T1000 (cell line): Measurements from ENCODE around the gene SEMG1.

Experiments used
- DNase-seq: peaks from one replicate; lab custom pipeline; 2025; ENCODE audit warnings: mixed read lengths; lab: John Stamatoyannopoulos, UW

The SEMG1 gene

DNA sequence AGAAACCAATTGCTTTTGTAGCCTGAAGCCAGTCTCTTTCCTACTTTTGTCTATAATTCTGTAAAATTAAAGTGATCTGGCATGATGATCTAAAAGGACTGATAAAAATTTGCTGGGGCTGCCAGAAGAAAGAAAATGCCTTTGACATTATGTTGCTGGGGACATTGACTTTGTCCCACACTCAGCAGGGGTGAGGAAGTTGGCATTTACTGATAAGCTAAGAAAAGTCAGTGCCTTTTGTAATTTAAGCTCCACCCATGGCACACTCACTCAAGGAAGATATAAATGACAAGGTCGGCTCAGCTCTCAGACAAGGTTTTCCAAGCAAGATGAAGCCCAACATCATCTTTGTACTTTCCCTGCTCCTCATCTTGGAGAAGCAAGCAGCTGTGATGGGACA is at the start of gene SEMG1:
SEMG1 (plus strand) TSS at position 309 of the 400 bp plus-strand sequence; CDS start at position 330, 21 bp downstream.
- DNase-seq = no peak

- no peak for DNase-seq
Measured at GRCh38 chr20:45157962-45158361, 48.9 kb upstream of the SEMG1 start.

- DNase-seq = no peak
Measured at GRCh38 chr20:45163083-45163803, 43.6 kb upstream of the SEMG1 start.

GRCh38 chr20:45164906-45165305 is 41.9 kb upstream of the SEMG1 start:
- DNase-seq = no peak

DNA sequence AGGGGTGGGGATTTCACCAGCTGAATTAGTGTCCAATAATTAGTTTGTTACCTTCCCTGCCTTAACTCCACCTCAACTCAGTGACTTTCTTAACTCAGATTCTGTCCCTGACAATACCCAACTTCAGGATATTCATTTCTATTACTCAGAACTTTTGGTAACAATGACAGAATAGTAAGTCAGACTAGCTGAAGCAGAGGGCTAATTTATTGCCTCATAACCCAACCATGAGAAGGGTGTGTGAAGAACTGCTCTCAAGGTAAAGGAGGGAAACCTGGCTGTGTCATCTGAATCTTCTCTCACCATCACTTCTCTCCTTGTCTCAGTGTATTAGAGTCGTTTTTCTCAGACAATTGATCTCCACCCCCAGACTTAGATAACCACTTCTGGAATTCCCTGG is 33.3 kb upstream of the SEMG1 start:
- no peak for DNase-seq

GRCh38 chr20:45174434-45175364 is 32.1 kb upstream of the SEMG1 start, which contains the start of gene PI3:
PI3 (plus strand) TSS chr20:45174902; CDS start chr20:45174923, 21 bp downstream.
- DNase-seq = no peak

- no peak for DNase-seq
Measured at GRCh38 chr20:45176526-45177267, 30.1 kb upstream of the SEMG1 start.

DNA sequence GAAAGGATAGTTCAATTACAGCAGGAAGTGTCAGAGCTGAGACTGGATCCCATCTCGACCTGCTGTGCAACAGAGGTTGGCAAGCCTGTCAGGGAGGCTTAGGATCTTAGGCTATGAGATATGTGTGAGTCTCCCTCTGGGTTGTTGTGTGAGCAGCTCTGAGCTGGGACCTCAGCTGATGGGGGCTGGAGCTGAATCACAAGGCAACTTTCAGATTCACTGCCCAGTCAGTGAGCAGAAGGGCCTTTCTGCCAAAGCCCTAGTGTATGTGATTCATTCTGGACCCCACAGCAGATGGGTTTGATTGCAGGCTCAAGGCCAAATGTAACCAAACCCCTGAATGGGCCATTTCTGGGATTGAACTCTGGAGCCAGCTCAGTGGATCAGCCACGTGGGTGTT is 27.7 kb upstream of the SEMG1 start:
- DNase-seq = no peak

GRCh38 chr20:45181639-45182038 is 25.2 kb upstream of the SEMG1 start:
- DNase-seq = no peak

- DNase-seq = no peak
Measured at GRCh38 chr20:45183084-45183483, 23.7 kb upstream of the SEMG1 start.

DNA sequence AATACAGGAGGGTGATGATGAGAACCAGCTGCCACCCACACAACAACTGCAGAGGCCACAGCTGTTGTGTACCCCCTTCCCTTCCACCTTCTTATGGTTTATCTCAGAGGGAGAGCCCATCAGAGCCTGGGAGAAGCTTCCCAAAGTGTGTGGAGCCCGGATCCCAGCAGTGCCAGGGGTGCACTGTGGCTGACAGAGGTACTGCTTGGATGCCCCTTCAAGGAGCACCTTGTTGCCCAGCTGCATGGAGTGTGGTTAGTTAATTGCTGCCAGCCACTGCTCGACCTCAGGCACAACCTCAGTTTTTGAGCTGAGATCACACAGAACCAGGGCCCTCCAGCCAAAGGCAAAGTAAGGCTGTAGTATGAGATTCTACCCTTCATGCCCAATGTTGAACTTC is 19.1 kb upstream of the SEMG1 start:
- no peak for DNase-seq

GRCh38 chr20:45189067-45189609 is 17.7 kb upstream of the SEMG1 start:
- DNase-seq = no peak

- no peak for DNase-seq
Measured at GRCh38 chr20:45189861-45190260, 17.0 kb upstream of the SEMG1 start.

- DNase-seq = no peak
Measured at GRCh38 chr20:45191926-45192325, 14.9 kb upstream of the SEMG1 start.

- no peak for DNase-seq
Measured at GRCh38 chr20:45193331-45193730, 13.5 kb upstream of the SEMG1 start.

DNA sequence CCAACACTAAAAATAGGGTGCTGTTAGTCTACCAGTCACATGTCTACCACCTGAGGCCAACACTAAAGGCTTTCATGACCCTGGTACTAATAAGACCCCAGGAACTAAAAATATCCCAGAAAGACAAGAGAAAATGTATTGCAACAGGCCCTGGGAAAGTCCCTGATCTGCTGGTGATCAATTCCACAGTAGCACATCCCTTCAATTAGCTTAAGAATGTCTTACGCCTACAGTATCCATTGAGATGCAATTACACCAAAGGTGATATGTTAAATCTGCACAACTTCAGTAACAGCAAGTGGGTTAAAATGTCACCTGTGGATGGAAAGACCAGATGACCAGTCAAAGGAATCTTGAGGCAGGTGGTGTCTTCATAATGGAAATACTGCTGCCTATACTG is 3.1 kb downstream of the SEMG1 start:
- no peak for DNase-seq

- DNase-seq = no peak
Measured at GRCh38 chr20:45211569-45212474, 5.0 kb downstream of the SEMG1 start.

GRCh38 chr20:45212836-45213235 is 6.0 kb downstream of the SEMG1 start:
- no peak for DNase-seq

- DNase-seq = no peak
Measured at GRCh38 chr20:45218124-45218523, 11.3 kb downstream of the SEMG1 start.

- DNase-seq = no peak
Measured at GRCh38 chr20:45218636-45219035, 11.8 kb downstream of the SEMG1 start.

DNA sequence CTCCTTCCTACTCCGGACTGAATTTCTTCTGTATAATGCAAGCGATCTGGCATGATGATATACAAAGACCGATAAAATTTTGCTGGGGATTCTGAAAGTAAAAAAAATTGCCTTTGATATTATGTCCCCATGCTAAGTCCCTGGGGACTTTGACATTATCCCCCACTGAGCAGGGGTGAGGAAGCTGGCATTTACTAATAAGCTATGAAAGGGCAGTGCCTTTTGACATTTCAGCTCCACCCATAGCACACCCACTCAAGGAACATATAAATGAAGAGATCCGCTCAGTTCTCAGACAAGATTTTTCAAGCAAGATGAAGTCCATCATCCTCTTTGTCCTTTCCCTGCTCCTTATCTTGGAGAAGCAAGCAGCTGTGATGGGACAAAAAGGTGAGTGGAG is 14.2 kb downstream of the SEMG1 start, which contains the start of gene SEMG2:
SEMG2 (plus strand) TSS at position 298 of the 400 bp plus-strand sequence; CDS start at position 315, 17 bp downstream.
- DNase-seq = no peak
